ENCODE measurements around the gene PPP1R14C.

DNA sequence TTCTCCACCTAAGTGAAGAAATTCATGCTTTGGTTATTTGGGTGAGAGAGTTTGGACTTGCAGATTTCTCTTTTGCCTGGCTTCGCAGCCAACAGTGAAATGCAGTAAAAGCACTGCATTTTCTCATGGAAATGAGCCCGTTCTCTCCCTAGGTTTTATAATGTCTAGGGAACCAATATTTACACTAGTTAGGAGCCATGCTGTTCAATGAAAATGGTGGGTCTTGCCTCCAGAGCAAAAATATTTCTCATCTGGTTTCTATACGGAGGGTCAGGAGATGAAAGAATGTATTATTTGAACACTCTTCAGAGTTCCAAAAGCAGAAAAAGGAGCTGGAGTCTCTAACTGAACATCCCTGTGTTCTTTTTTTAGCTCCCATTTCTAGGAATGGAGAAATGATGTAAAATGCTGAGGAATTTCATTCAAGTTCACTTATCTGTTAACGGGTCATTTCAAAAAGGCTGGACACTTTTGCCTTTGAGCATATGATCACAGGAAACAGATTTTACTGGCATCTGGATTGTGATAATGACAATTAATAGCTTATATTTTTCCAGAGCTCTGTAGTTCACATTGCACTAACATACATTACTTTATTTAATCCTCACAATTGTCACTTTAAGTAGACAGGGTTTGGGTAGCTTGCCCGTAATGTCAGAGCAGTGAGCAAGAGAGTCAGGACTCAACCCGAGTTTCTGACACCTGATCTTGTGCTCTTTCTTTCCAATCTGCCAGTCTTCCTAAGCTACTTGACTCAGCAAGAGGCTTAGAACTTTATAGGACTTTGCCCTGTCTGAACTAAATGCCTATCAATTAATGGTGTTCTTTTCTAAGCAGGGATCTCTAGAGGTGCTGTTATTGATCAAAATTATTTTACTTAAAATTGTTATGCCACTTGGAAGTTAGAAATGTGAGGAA lies 78.0 kb downstream of the PPP1R14C start:
- TF ChIP-seq, protein P1, sequence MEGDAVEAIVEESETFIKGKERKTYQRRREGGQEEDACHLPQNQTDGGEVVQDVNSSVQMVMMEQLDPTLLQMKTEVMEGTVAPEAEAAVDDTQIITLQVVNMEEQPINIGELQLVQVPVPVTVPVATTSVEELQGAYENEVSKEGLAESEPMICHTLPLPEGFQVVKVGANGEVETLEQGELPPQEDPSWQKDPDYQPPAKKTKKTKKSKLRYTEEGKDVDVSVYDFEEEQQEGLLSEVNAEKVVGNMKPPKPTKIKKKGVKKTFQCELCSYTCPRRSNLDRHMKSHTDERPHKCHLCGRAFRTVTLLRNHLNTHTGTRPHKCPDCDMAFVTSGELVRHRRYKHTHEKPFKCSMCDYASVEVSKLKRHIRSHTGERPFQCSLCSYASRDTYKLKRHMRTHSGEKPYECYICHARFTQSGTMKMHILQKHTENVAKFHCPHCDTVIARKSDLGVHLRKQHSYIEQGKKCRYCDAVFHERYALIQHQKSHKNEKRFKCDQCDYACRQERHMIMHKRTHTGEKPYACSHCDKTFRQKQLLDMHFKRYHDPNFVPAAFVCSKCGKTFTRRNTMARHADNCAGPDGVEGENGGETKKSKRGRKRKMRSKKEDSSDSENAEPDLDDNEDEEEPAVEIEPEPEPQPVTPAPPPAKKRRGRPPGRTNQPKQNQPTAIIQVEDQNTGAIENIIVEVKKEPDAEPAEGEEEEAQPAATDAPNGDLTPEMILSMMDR (IDR thresholded peaks at IDR 0.05), result no peak
- TF ChIP-seq POLR2A (IDR thresholded peaks at IDR 0.05), result no peak

Measured in body of pancreas (tissue), 4 donors.